GM12878 (cell line): ENCODE measurements around the gene DYNC1I1. TPM values are rescaled to one million over a fixed set of nuclear protein-coding genes. Genes with fewer than 3 reads are reported as not detected.

ENCODE experiments used
- ATAC-seq: fragments of 200-7000 bp; cut with Tn5 transposase; 3 replicates; pipeline ENCODE4 v1.9.1; 2020; ENCODE audit warnings: mild to moderate bottlenecking, moderate library complexity
- BruUV-seq: library from RNA; stranded (reverse); fragments of 400-500 nt; replicated peaks from 2 replicates; lab custom pipeline; 2021; lab: Mats Ljungman, UMichigan
- CTCF ChIA-PET: fragments of 300-600 bp; sonication (Branson Sonifier 250); formaldehyde crosslinking; extraction: SDS; loops from one replicate; lab custom pipeline; 2021; ENCODE audit warnings: inconsistent platforms; lab: Yijun Ruan, JAX
- POLR2A ChIA-PET: fragments of 350-600 bp; formaldehyde crosslinking; extraction: SDS; loops from one replicate; lab custom pipeline; 2021; ENCODE audit warnings: inconsistent platforms; lab: Charles Lee
- RAD21 ChIA-PET: fragments of 300-600 bp; sonication (Branson Sonifier 250); formaldehyde crosslinking; loops from one replicate; lab custom pipeline; 2023; ENCODE audit warnings: antibody characterized with exemption; ENCODE audit not compliant: unreplicated experiment; lab: Charles Lee
- SMC1A ChIA-PET: fragments of 300-600 bp; sonication (Branson Sonifier 250); formaldehyde crosslinking; loops from one replicate; lab custom pipeline; 2023; ENCODE audit not compliant: unreplicated experiment, uncharacterized antibody; lab: Charles Lee
- DNase-seq: peaks from one replicate; pipeline ENCODE4 v3.0.0-alpha.2; 2011; ENCODE audit warnings: low read depth, low spot score
- FAIRE-seq: peaks from 3 replicates; lab custom pipeline; 2011; peaks lifted over from hg19 to GRCh38; lab: Jason Lieb, UNC
- H2AFZ ChIP-seq: 2 replicates; pipeline ENCODE4 v1.6.0; 2011; ENCODE audit warnings: low read depth, low read length, control low read depth; ENCODE audit not compliant: control insufficient read depth
- H3K27ac ChIP-seq: 2 replicates; pipeline ENCODE4 v1.5.1; 2011; ENCODE audit warnings: control low read depth; ENCODE audit not compliant: control insufficient read depth, insufficient read depth
- H3K27me3 ChIP-seq, 2 experiments: replicated peaks in 1 of 2; 2 replicates each; pipeline versions ENCODE4 v1.6.0 to v1.6.1; 2011; ENCODE audit warnings: low read length in 1 of 2; ENCODE audit not compliant: control insufficient read depth in 2 of 2, insufficient read depth in 2 of 2
- H3K36me3 ChIP-seq, 2 experiments: 2 replicates each; pipeline ENCODE4 v1.5.1; 2011; ENCODE audit warnings: low read length in 1 of 2; ENCODE audit not compliant: control insufficient read depth in 2 of 2, insufficient read depth in 2 of 2
- H3K4me1 ChIP-seq: 2 replicates; pipeline ENCODE4 v1.6.1; 2011; ENCODE audit warnings: mild to moderate bottlenecking, low read length, moderate library complexity, mixed read lengths; ENCODE audit not compliant: control insufficient read depth, insufficient read depth
- H3K4me2 ChIP-seq: 2 replicates; pipeline ENCODE4 v1.6.0; 2011; ENCODE audit warnings: control low read depth; ENCODE audit not compliant: control insufficient read depth, insufficient read depth
- H3K4me3 ChIP-seq: fragments of 200-600 bp; sonication (generic); 2 replicates; pipeline ENCODE4 v1.5.1; 2016
- H3K79me2 ChIP-seq: 2 replicates; pipeline ENCODE4 v1.6.0; 2011; ENCODE audit warnings: low read length; ENCODE audit not compliant: control insufficient read depth, insufficient read depth
- H3K9ac ChIP-seq: 2 replicates; pipeline ENCODE4 v1.8.0; 2011; ENCODE audit warnings: low read length, control low read depth, mixed read lengths; ENCODE audit not compliant: control insufficient read depth, insufficient read depth
- H3K9me3 ChIP-seq: replicated peaks from 3 replicates; pipeline ENCODE4 v1.5.1; 2011; ENCODE audit warnings: mild to moderate bottlenecking, low read length; ENCODE audit not compliant: control insufficient read depth, insufficient read depth
- H4K20me1 ChIP-seq: 2 replicates; pipeline ENCODE4 v1.6.0; 2011; ENCODE audit not compliant: control insufficient read depth, insufficient read depth
- IKZF2 ChIP-seq, 2 experiments: fragments of 450-650 bp; IDR thresholded peaks; 2 replicates each; pipeline ENCODE4 v1.6.1; 2017; ENCODE audit warnings: mild to moderate bottlenecking in 2 of 2, moderate library complexity in 2 of 2
- MTA2 ChIP-seq: fragments of 450-650 bp; IDR thresholded peaks from 2 replicates; pipeline ENCODE4 v1.6.1; 2016; ENCODE audit warnings: low read depth, mild to moderate bottlenecking, moderate library complexity
- RFX5 ChIP-seq: IDR thresholded peaks from 2 replicates; pipeline ENCODE4 v1.6.1; 2011; ENCODE audit warnings: low read depth, low read length, improper control_type of control experiment
- TCF3 ChIP-seq: IDR thresholded peaks from 2 replicates; pipeline ENCODE4 v1.6.1; 2012; ENCODE audit warnings: low read depth, mild to moderate bottlenecking, low read length, borderline replicate concordance; ENCODE audit not compliant: insufficient read depth
- WGBS: methylation state at CpG from one replicate; pipeline ENCODE4 v1.1.6; 2016; ENCODE audit warnings: low lambda C conversion rate; ENCODE audit not compliant: insufficient replicate concordance, insufficient coverage; ENCODE audit errors: missing lambda C conversion rate; 5-methylcytosine and 5-hydroxymethylcytosine counted together
- in situ Hi-C: fragments of 300-500 bp; cut with MboI; formaldehyde crosslinking; loops from 9 replicates; pipeline ENCODE4 v1.14.3; 2018; ENCODE audit warnings: mixed read lengths
- intact Hi-C: fragments of 100-400 bp; cut with micrococcal nuclease; formaldehyde crosslinking; loops from one replicate; pipeline ENCODE4 v1.14.2; 2022; ENCODE audit not compliant: unreplicated experiment
- polyA plus RNA-seq, 11 experiments: library from polyadenylated mRNA; depleted of rRNA in 4 of 11; unstranded in 6 of 11; stranded (reverse) in 5 of 11; fragments of >200 nt; fragmentation: Nextera tagmentation in 4 of 11; fragmentation: Illumina TruSeq in 1 of 11; extraction: Ambion mirVana in 4 of 11; extraction: Trizol in 1 of 11; gene quantifications; 1 replicate in 1 of 11; 2 replicates in 10 of 11; pipeline versions ENCODE4 v1.2.1 to v1.2.3, GENCODE V29; 2011 to 2016; ENCODE audit warnings: inconsistent platforms in 2 of 11, missing spikeins in 2 of 11, low read depth in 1 of 11
- total RNA-seq, 4 experiments: library from RNA; depleted of rRNA in 3 of 4; stranded (reverse); fragments of >200 nt in 3 of 4; fragmentation: Illumina TruSeq in 1 of 4; extraction: Trizol in 1 of 4; gene quantifications; 2 replicates each; pipeline versions ENCODE4 v1.2.1 to v1.2.3, GENCODE V29; 2013 to 2021
- TF ChIP-seq, protein P1 (sequence below): fragments of 450-650 bp; formaldehyde crosslinking; IDR thresholded peaks from 2 replicates; pipeline ENCODE4 v1.5.0; 2022; ENCODE audit warnings: mild to moderate bottlenecking, missing genetic modification characterization
- TF ChIP-seq, protein P2 (sequence below): fragments of 450-650 bp; formaldehyde crosslinking; IDR thresholded peaks from 2 replicates; pipeline ENCODE4 v1.4.0; 2020; ENCODE audit warnings: mild to moderate bottlenecking, moderate library complexity
- TF ChIP-seq, protein P3 (sequence below): IDR thresholded peaks from 2 replicates; pipeline ENCODE4 v1.6.1; 2011; ENCODE audit warnings: low read depth, low read length, improper control_type of control experiment, borderline replicate concordance
- TF ChIP-seq, protein P4 (sequence below): fragments of 450-650 bp; IDR thresholded peaks from 2 replicates; pipeline ENCODE4 v1.6.1; 2017; ENCODE audit warnings: mild to moderate bottlenecking, moderate library complexity

DYNC1I1 gene
- total and polyA plus RNA-seq, 10 of the 15 experiments (the other 5 are each of a cell fraction or from before 2014, with no cell fraction given), result 0.05 to 0.91 (median 0.14) TPM; not detected in 3

DNA sequence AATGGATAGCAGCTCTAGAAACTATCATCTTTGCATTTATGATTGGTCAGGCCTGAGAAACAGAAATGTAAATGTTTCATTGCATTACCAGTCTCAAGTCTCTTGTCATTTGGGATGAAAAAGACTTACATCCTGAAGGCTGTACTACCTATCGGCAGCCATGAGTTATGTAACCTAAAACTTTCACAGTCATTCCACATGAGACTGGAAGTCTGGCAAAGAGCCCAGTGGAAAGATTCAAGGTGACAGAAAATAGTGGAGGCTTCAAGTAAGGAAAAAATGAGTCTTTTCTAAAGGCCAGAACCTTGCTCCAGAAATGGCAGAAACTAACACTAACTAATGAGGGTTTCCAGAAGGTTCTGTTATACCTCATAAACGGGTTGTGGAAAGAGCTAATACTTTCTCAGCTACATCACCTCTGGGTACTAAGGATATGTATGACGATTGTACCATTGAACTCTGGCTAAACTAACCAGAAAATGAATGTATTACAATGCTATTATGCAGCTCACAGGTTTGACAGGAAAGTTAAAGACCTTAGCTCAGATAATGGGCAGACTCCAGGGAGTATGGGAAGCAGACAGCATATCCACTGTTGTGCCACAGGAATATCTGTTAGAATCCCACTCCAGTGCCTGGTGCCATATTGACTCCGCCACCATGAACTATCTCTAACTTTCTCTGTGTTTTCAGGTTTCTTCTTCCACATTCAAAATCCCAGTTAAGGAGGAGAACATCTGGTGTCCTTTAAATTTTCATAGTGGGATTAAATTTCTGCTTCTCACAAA, 41.7 kb upstream of the DYNC1I1 start:
- intact Hi-C loops, result no loop called here
- TF ChIP-seq, protein P1, sequence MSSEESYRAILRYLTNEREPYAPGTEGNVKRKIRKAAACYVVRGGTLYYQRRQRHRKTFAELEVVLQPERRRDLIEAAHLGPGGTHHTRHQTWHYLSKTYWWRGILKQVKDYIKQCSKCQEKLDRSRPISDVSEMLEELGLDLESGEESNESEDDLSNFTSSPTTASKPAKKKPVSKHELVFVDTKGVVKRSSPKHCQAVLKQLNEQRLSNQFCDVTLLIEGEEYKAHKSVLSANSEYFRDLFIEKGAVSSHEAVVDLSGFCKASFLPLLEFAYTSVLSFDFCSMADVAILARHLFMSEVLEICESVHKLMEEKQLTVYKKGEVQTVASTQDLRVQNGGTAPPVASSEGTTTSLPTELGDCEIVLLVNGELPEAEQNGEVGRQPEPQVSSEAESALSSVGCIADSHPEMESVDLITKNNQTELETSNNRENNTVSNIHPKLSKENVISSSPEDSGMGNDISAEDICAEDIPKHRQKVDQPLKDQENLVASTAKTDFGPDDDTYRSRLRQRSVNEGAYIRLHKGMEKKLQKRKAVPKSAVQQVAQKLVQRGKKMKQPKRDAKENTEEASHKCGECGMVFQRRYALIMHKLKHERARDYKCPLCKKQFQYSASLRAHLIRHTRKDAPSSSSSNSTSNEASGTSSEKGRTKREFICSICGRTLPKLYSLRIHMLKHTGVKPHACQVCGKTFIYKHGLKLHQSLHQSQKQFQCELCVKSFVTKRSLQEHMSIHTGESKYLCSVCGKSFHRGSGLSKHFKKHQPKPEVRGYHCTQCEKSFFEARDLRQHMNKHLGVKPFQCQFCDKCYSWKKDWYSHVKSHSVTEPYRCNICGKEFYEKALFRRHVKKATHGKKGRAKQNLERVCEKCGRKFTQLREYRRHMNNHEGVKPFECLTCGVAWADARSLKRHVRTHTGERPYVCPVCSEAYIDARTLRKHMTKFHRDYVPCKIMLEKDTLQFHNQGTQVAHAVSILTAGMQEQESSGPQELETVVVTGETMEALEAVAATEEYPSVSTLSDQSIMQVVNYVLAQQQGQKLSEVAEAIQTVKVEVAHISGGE, result no peak
- TF ChIP-seq, protein P2, sequence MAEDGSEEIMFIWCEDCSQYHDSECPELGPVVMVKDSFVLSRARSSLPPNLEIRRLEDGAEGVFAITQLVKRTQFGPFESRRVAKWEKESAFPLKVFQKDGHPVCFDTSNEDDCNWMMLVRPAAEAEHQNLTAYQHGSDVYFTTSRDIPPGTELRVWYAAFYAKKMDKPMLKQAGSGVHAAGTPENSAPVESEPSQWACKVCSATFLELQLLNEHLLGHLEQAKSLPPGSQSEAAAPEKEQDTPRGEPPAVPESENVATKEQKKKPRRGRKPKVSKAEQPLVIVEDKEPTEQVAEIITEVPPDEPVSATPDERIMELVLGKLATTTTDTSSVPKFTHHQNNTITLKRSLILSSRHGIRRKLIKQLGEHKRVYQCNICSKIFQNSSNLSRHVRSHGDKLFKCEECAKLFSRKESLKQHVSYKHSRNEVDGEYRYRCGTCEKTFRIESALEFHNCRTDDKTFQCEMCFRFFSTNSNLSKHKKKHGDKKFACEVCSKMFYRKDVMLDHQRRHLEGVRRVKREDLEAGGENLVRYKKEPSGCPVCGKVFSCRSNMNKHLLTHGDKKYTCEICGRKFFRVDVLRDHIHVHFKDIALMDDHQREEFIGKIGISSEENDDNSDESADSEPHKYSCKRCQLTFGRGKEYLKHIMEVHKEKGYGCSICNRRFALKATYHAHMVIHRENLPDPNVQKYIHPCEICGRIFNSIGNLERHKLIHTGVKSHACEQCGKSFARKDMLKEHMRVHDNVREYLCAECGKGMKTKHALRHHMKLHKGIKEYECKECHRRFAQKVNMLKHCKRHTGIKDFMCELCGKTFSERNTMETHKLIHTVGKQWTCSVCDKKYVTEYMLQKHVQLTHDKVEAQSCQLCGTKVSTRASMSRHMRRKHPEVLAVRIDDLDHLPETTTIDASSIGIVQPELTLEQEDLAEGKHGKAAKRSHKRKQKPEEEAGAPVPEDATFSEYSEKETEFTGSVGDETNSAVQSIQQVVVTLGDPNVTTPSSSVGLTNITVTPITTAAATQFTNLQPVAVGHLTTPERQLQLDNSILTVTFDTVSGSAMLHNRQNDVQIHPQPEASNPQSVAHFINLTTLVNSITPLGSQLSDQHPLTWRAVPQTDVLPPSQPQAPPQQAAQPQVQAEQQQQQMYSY, result no peak
- TF ChIP-seq IKZF2 (IDR thresholded peaks at IDR 0.05) (no peak), RFX5 (no peak), MTA2 (no peak), TCF3 (no peak)
- TF ChIP-seq, protein P3, sequence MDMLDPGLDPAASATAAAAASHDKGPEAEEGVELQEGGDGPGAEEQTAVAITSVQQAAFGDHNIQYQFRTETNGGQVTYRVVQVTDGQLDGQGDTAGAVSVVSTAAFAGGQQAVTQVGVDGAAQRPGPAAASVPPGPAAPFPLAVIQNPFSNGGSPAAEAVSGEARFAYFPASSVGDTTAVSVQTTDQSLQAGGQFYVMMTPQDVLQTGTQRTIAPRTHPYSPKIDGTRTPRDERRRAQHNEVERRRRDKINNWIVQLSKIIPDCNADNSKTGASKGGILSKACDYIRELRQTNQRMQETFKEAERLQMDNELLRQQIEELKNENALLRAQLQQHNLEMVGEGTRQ, result no peak
- TF ChIP-seq, protein P4, sequence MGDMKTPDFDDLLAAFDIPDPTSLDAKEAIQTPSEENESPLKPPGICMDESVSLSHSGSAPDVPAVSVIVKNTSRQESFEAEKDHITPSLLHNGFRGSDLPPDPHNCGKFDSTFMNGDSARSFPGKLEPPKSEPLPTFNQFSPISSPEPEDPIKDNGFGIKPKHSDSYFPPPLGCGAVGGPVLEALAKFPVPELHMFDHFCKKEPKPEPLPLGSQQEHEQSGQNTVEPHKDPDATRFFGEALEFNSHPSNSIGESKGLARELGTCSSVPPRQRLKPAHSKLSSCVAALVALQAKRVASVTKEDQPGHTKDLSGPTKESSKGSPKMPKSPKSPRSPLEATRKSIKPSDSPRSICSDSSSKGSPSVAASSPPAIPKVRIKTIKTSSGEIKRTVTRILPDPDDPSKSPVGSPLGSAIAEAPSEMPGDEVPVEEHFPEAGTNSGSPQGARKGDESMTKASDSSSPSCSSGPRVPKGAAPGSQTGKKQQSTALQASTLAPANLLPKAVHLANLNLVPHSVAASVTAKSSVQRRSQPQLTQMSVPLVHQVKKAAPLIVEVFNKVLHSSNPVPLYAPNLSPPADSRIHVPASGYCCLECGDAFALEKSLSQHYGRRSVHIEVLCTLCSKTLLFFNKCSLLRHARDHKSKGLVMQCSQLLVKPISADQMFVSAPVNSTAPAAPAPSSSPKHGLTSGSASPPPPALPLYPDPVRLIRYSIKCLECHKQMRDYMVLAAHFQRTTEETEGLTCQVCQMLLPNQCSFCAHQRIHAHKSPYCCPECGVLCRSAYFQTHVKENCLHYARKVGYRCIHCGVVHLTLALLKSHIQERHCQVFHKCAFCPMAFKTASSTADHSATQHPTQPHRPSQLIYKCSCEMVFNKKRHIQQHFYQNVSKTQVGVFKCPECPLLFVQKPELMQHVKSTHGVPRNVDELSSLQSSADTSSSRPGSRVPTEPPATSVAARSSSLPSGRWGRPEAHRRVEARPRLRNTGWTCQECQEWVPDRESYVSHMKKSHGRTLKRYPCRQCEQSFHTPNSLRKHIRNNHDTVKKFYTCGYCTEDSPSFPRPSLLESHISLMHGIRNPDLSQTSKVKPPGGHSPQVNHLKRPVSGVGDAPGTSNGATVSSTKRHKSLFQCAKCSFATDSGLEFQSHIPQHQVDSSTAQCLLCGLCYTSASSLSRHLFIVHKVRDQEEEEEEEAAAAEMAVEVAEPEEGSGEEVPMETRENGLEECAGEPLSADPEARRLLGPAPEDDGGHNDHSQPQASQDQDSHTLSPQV, result no peak

More for the DNA sequence above, 41.7 kb upstream of the DYNC1I1 start:
- Histone ChIP-seq H3K27ac (no peak overlapping the region), H3K4me2 (no peak overlapping the region), H4K20me1 (no peaks in the 10 kb centered on the region), H2AFZ (no peak overlapping the region), H3K9ac (no peak overlapping the region), H3K79me2 (no peaks in the 10 kb centered on the region), H3K9me3 (no peaks in the 10 kb centered on the region), H3K36me3 (no peaks in the 10 kb centered on the region), H3K4me3 (no peak overlapping the region), H3K27me3 (no peaks in the 10 kb centered on the region), H3K4me1 (no peaks in the 10 kb centered on the region)
- 39% methylated on average over 4 of the region's 4 CpGs for WGBS
- in situ Hi-C loops, result no loop called here
- ChIA-PET RAD21 (interaction anchor here (1.0 kb wide), 1 partner anchor 140 kb away, joined by 3 read pairs; no protein-coding TSS in a partner anchor), SMC1A (interaction anchor here (0.8 to 2.5 kb wide), 5 partner anchors 8 to 144 kb away, joined by 3 to 14 read pairs (median 4); no protein-coding TSS in a partner anchor), CTCF (interaction anchor here (0.8 to 1.8 kb wide), 5 partner anchors 8 to 141 kb away, joined by 3 to 7 read pairs (median 5); no protein-coding TSS in a partner anchor), POLR2A (no interaction called here)
- DNase-seq (no peak), FAIRE-seq (no peak), ATAC-seq (no peak)
- no TSS peak for BruUV-seq
